Lung (tissue), 12 donors: Measurements from ENCODE around the gene BCR. TPM values are rescaled to one million over a fixed set of nuclear protein-coding genes. Genes with fewer than 3 reads are reported as not detected.

Experiments
- ATAC-seq: fragments of 200-7000 bp; cut with Tn5 transposase; one replicate; pipeline ENCODE4 v1.9.1; 2020; ENCODE audit warnings: moderate number of reproducible peaks; ENCODE audit not compliant: insufficient read depth, low FRiP score
- DNase-seq, 3 donors: peaks; one replicate each; pipeline ENCODE4 v3.0.0-alpha.2; 2013 to 2017
- H3K27ac ChIP-seq, 2 donors: one replicate each; pipeline ENCODE4 v1.5.1; 2013; ENCODE audit warnings: mild to moderate bottlenecking in 2 of 2, moderate library complexity in 2 of 2, control low read depth in 1 of 2, inconsistent platforms in 1 of 2, low read depth in 1 of 2, low read length in 1 of 2
- H3K27me3 ChIP-seq, 3 donors: one replicate each; pipeline ENCODE4 v1.5.1; 2013; ENCODE audit warnings: low read length in 2 of 3; ENCODE audit not compliant: control insufficient read depth in 3 of 3, insufficient read depth in 3 of 3
- H3K36me3 ChIP-seq, 4 donors: one replicate each; pipeline ENCODE4 v1.5.1; 2013; ENCODE audit warnings: low read length in 4 of 4, mild to moderate bottlenecking in 1 of 4, moderate library complexity in 1 of 4; ENCODE audit not compliant: control insufficient read depth in 4 of 4, insufficient read depth in 4 of 4
- H3K4me1 ChIP-seq, 5 donors: one replicate each; pipeline ENCODE4 v1.5.1; 2013; ENCODE audit warnings: low read length in 5 of 5, mild to moderate bottlenecking in 2 of 5, moderate library complexity in 1 of 5; ENCODE audit not compliant: control insufficient read depth in 5 of 5, insufficient read depth in 5 of 5
- H3K4me3 ChIP-seq: one replicate; pipeline ENCODE4 v1.5.1; 2013; ENCODE audit warnings: mild to moderate bottlenecking, control low read depth, moderate library complexity
- H3K9ac ChIP-seq, 2 donors: one replicate each; pipeline ENCODE4 v1.5.1; 2013; ENCODE audit warnings: low read length in 2 of 2, control low read depth in 1 of 2; ENCODE audit not compliant: insufficient read depth in 1 of 2
- H3K9me3 ChIP-seq, 4 donors: one replicate each; pipeline ENCODE4 v1.5.1; 2013; ENCODE audit warnings: low read length in 3 of 4, mild to moderate bottlenecking in 1 of 4, moderate library complexity in 1 of 4; ENCODE audit not compliant: control insufficient read depth in 4 of 4, insufficient read depth in 3 of 4
- WGBS, 2 donors: extraction: QIAGEN DNeasy Blood & Tissue Kit; methylation state at CpG; one replicate each; pipeline ENCODE4 v1.1.7; 2013; 5-methylcytosine and 5-hydroxymethylcytosine counted together
- polyA plus RNA-seq, 2 donors: library from polyadenylated mRNA; stranded (reverse); fragments of 200-250 nt; gene quantifications; one replicate each; pipeline ENCODE4 v1.2.1, GENCODE V29; 2013
- total RNA-seq, 2 donors: library from RNA; depleted of rRNA in 1 of 2; stranded (reverse); fragments of >200 nt in 1 of 2; gene quantifications; one replicate each; pipeline ENCODE4 v1.2.1, GENCODE V29; 2014 to 2021
- TF ChIP-seq, protein P1 (sequence below): IDR thresholded peaks from 2 replicates; pipeline ENCODE4 v1.5.1; 2012; ENCODE audit warnings: mild to moderate bottlenecking; ENCODE audit errors: control extremely low read depth, extremely low read depth
- donor health status: control.
- donor health status: control.
- donor health status: Bipolar disorder and iron deficiency.
- donor health status: healthy.
- donor health status: DM: yes; HTN: yes; CAD: no.

The BCR gene
- total and polyA plus RNA-seq, 4 donors: 21.8 to 67.3 (median 31.8) TPM

DNA sequence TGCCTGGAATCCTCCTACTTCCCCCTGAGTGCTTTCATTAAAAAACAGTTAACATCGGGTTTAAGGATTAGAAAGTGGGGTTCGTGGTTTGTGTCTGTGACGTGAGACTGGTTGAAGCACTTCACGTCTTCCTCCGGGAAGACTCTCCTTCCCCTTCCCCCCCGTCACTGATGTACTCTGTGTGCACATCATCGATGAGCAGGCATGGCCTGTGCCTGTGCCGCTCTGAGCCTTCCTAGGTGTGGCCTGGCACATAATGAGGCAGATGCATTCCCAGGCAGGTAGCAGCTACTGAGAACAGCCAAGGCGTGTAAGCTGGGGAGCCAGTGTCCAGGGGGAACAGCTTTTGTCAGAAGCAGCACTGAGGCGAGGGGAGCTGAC is 93.8 kb downstream of the BCR start:
- no peak overlapping the region for H3K4me3 ChIP-seq
- peaks cover 0 to 47% (median 1%) of the 10 kb centered on the region in 4 donors for H3K36me3 ChIP-seq
- no peaks in the 10 kb centered on the region for H3K27me3 ChIP-seq
- TF ChIP-seq, protein P1, sequence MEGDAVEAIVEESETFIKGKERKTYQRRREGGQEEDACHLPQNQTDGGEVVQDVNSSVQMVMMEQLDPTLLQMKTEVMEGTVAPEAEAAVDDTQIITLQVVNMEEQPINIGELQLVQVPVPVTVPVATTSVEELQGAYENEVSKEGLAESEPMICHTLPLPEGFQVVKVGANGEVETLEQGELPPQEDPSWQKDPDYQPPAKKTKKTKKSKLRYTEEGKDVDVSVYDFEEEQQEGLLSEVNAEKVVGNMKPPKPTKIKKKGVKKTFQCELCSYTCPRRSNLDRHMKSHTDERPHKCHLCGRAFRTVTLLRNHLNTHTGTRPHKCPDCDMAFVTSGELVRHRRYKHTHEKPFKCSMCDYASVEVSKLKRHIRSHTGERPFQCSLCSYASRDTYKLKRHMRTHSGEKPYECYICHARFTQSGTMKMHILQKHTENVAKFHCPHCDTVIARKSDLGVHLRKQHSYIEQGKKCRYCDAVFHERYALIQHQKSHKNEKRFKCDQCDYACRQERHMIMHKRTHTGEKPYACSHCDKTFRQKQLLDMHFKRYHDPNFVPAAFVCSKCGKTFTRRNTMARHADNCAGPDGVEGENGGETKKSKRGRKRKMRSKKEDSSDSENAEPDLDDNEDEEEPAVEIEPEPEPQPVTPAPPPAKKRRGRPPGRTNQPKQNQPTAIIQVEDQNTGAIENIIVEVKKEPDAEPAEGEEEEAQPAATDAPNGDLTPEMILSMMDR: no peak
- no peak for ATAC-seq
- no peak overlapping the region for H3K27ac ChIP-seq
- no peaks in the 10 kb centered on the region for H3K9me3 ChIP-seq
- 66 to 85% methylated on average over 10 of the region's 10 CpGs for WGBS, 2 donors
- H3K4me1 ChIP-seq: peaks cover 0 to 5% (median 0%) of the 10 kb centered on the region in 5 donors
- H3K9ac ChIP-seq: no peak overlapping the region
- no peak for DNase-seq

DNA sequence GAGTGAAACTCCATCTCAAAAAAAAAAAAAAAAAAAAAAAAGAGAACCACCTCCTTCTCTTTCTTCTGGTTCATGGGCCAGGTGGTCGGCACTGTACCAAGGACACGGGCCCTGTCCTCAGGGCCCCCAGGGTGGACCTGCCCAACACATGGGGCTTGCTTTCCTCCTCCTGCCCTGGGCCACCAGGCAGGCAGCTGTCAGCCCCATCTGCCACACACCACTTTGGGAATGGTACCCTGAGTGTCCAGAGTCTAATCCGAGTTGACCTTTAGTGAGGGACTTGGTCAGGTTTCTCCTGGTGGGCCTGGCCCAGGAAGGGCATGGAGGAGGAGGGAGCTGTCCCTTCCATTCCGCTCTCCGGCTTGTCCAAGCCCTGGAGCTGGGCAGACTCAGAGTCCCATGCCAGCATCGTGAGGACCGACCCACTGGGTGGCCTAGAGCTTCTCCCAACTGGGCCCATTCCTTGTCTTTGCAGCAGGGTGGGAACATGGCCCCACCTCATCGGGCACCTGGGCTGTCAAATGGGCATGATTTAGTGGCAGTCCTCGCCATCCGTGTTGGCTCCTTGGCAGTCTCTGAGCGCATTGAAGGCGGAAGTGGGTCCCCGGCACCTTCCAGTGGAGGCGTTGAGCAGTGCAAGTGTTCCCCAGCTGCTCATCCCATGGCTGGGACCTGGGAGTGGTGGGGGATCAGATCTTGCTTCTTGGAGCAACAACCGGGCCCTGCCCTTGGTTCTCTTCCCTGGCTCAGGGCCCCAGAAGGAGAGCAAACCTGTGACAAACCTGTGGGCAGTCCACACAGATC is 94.8 kb downstream of the BCR start:
- TF ChIP-seq, protein P1: no peak
- peaks cover 0 to 11% (median 0%) of the 10 kb centered on the region in 5 donors for H3K4me1 ChIP-seq
- 93 to 95% methylated on average over 15 of the region's 15 CpGs for WGBS, 2 donors

DNA sequence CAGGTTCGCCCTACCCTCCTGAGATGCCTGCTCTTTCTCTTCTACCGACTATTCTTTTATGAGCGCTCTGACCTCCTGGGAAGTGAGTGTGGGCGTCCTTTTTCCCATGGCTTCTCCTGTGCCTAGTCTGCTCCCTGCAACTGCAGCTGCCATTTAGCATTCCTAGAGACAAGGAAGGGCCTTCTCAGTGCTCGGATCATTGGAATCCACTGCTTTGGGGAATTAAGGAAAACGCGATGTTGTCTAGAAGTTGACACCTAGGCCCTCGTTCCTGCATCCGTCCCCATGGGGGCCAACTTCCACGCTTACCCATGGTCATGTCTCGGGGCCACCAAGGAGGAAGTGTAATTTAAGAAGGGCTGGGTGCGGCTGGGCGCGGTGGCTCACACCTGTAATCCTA is 95.4 kb downstream of the BCR start:
- WGBS, 2 donors: 93 to 95% methylated on average over 14 of the region's 14 CpGs
- H3K36me3 ChIP-seq: peaks cover 0 to 44% (median 1%) of the 10 kb centered on the region in 4 donors
- no peak overlapping the region for H3K4me3 ChIP-seq
- ATAC-seq (no peak), DNase-seq (no peak)
- no peaks in the 10 kb centered on the region for H3K27me3 ChIP-seq
- no peak overlapping the region for H3K27ac ChIP-seq
- TF ChIP-seq, protein P1: no peak
- peaks cover 0 to 11% (median 0%) of the 10 kb centered on the region in 5 donors for H3K4me1 ChIP-seq
- no peak overlapping the region for H3K9ac ChIP-seq
- no peaks in the 10 kb centered on the region for H3K9me3 ChIP-seq

More for the DNA sequence above, 94.8 kb downstream of the BCR start:
- H3K9ac ChIP-seq: no peak overlapping the region
- ATAC-seq (no peak), DNase-seq (no peak)
- no peaks in the 10 kb centered on the region for H3K9me3 ChIP-seq
- peaks cover 0 to 42% (median 1%) of the 10 kb centered on the region in 4 donors for H3K36me3 ChIP-seq
- no peaks in the 10 kb centered on the region for H3K27me3 ChIP-seq
- H3K4me3 ChIP-seq: no peak overlapping the region
- no peak overlapping the region for H3K27ac ChIP-seq
